GM10847 (cell line): ENCODE data around the gene REEP6.

Experiments
- POLR2A ChIP-seq: IDR thresholded peaks from 2 replicates; pipeline ENCODE4 v1.6.1; 2011; ENCODE audit not compliant: insufficient read length; ENCODE audit errors: extremely low read depth

REEP6 gene

GRCh38 chr19:1466461-1467214 is 24.3 kb upstream of the REEP6 start:
- TF ChIP-seq POLR2A: no peak

GRCh38 chr19:1467215-1467489 is 23.8 kb upstream of the REEP6 start:
- TF ChIP-seq POLR2A: no peak

- TF ChIP-seq POLR2A: no peak
Observed at GRCh38 chr19:1467490-1468273, 23.3 kb upstream of the REEP6 start.

- TF ChIP-seq POLR2A: no peak
Observed at GRCh38 chr19:1468274-1468820, 22.6 kb upstream of the REEP6 start.

GRCh38 chr19:1468821-1469254 is 22.1 kb upstream of the REEP6 start:
- no peak for TF ChIP-seq POLR2A

DNA sequence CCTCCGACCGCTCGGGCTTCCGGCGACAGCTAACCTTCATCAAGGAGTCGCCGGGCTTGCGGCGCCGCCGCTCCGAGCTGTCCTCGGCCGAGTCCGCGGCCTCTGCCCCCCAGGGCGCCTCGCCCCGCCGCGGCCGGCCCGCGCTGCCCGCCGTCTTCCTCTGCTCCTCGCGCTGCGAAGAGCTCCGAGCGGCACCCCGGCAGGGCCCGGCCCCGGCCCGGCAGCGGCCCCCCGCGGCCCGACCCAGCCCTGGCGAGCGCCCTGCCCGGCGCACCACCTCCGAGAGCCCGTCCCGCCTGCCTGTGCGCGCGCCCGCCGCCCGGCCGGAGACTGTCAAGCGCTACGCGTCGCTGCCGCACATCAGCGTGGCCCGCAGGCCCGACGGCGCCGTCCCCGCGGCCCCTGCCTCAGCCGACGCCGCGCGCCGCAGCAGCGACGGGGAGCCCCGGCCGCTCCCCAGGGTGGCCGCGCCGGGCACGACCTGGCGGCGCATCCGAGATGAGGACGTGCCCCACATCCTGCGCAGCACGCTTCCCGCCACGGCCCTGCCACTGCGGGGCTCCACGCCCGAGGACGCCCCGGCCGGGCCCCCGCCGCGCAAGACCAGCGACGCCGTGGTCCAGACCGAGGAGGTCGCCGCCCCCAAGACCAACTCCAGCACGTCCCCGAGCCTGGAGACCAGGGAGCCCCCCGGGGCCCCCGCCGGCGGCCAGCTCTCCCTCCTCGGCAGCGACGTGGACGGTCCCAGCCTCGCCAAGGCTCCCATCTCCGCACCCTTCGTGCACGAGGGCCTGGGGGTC is 21.5 kb upstream of the REEP6 start:
- TF ChIP-seq POLR2A: no peak

GRCh38 chr19:1470055-1470304 is 21.0 kb upstream of the REEP6 start:
- TF ChIP-seq POLR2A: no peak

DNA sequence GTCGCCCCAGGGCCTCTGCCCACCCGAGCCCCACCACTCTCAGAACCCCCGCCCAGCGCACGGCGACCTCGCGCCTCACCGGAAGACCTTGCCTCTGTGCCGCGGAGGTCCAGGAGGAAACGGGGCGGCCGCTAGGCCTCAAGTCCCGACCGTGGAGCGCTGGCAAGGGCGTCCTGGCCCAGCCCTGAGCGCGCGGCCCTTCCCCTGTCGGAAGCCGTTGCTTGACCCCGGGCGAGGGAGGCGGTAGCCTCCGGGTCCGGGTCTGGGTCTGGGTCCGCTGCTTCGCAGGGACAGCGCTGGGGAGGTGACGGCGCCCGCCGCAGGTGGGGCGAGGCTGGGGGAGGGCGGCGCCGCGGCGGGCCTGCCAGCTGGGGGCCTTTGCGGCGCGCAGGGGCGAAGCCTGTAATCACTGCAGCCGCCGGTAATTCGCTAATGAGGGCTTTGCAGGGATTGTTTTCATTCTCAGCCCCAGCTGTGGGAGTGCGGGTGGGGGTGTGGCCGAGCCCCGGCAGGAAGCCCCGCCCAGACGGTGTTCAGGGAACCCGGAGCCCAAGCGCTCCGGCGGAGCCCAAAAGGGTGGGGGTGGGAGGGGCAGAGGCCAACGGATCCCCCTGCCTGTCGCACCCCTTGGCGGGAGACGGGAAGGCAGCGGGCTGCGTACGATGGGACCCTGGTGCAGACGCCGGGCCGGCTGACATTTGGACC is 20.5 kb upstream of the REEP6 start:
- no peak for TF ChIP-seq POLR2A

DNA sequence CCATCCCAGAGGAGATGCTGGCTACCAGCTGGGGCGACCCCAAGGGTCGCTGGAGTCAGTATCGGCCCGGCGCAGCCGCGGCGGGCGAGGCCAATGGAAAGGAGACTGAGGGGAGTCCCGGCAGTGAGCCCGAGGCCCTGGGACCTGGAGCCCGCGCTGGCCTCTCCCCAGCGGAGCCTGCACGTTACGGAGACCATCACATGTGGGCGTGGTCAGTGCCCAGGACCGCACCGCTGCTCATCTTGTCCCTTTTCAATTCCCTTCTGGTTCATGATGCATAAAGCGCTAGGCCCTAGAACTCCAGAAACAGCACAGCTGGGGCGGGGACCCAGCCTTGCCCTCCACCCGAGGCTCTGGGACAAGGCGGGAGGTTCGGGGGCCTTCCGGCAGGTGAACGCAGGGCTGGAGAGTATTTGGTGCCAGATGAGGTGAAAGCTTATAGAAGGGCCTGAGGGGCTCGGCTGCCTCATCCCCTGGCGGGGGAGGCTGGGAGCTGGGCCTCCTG is 19.9 kb upstream of the REEP6 start:
- no peak for TF ChIP-seq POLR2A

GRCh38 chr19:1471515-1472160 is 19.3 kb upstream of the REEP6 start:
- TF ChIP-seq POLR2A: no peak

DNA sequence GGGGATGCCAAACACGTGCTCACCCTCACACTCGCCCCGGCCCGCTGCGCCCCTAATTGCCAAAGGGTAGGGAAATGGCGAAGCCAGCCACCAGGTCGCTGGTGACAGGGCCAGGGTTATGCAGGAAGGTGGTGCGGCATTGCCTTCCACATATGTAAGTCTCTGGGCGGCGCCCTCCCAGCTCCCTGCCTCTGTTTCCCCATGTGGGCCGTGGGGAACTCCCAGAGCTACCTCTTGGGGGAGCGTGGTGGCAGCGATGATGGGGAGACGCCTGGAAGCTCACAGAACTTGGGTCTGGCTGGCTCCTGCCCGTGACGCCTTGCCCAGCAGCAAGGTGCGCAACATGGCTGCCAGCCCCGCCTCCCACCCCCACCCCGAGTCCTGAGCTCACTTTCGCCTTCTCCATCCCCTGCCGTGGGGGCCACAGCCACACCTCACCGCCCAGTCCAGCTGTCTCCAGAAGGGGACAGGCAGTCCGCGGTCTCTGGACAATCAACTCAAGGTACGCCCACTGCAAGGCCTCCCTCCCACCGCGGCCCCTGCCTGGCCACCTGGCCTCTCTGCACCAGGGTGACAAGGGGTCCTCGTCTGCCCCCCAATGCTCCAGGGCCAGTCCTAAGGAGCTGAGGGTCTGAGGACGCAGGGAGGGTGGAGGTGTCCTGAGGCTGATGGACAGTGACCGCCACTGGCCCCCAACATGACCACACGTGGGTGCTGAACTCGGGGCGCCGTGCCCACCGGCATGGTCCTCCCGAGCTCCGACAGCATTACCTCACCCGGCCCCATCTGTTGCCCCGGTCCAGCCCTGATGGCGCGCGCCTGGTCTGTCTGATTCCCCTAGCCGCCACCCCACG is 18.5 kb upstream of the REEP6 start:
- TF ChIP-seq POLR2A: no peak

- TF ChIP-seq POLR2A: no peak
Observed at GRCh38 chr19:1473085-1473851, 17.7 kb upstream of the REEP6 start.
